ENCODE results near the gene TTLL11.

DNA sequence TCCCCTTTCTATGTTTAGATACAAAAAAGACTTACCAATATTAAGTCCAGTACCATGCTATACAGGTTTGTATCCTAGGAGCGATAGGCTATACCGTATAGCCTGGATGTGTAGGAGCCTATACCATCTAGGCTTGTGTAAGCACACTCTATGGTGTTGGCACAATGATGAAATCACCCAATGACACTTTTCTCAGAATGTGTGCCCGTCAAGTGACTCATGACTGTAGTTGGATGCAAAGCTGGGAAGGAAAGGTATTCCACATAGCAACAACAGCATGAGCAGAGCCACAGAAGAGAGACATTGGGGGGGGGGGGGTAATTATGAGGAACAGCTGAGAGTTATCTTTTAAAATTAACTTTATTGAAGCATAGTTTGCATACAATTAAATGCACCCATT is 63.2 kb downstream of the TTLL11 start:
- TF ChIP-seq, protein P1, sequence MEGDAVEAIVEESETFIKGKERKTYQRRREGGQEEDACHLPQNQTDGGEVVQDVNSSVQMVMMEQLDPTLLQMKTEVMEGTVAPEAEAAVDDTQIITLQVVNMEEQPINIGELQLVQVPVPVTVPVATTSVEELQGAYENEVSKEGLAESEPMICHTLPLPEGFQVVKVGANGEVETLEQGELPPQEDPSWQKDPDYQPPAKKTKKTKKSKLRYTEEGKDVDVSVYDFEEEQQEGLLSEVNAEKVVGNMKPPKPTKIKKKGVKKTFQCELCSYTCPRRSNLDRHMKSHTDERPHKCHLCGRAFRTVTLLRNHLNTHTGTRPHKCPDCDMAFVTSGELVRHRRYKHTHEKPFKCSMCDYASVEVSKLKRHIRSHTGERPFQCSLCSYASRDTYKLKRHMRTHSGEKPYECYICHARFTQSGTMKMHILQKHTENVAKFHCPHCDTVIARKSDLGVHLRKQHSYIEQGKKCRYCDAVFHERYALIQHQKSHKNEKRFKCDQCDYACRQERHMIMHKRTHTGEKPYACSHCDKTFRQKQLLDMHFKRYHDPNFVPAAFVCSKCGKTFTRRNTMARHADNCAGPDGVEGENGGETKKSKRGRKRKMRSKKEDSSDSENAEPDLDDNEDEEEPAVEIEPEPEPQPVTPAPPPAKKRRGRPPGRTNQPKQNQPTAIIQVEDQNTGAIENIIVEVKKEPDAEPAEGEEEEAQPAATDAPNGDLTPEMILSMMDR (conservative IDR thresholded peaks at IDR 0.05; ENCODE audit: low read length): no peak
- no peak for TF ChIP-seq EZH2phosphoT487 (IDR thresholded peaks at IDR 0.05; ENCODE audit: borderline replicate concordance, low read depth, low read length)
